ENCODE measurements around the gene MVB12B. TPM values are rescaled to one million over a fixed set of nuclear protein-coding genes. Genes with fewer than 3 reads are reported as not detected.

MVB12B gene
- total RNA-seq, 6 experiments from 2014 or later = 7.2 to 16.2 (median 9.1) TPM

GRCh38 chr9:126478216-126478981 is 151.8 kb downstream of the MVB12B start:
- intact Hi-C loops (cut with DNase I) = no loop called here
- 96% methylated on average over 4 of the region's 8 CpGs for WGBS (ENCODE audit: insufficient coverage, low coverage, low lambda C conversion rate, missing lambda C conversion rate)
- Histone ChIP-seq H3K27ac (no peak overlapping the region), H3K36me3 (peaks cover 0 to 7% (median 1%) of the 10 kb centered on the region in 4 donors), H3K4me3 (no peak overlapping the region), H3K9me3 (no peaks in the 10 kb centered on the region), H3K27me3 (no peaks in the 10 kb centered on the region), H3K4me1 (no peaks in the 10 kb centered on the region)
- DNase-seq (peak in 1 of 3 donors; percentile 22), ATAC-seq (no peak)
- TF ChIP-seq POLR2A (IDR thresholded peaks at IDR 0.05) (no peak), CTCF (IDR thresholded peaks at IDR 0.05) (no peak)

GRCh38 chr9:126479515-126479914 is 152.9 kb downstream of the MVB12B start:
- Histone ChIP-seq H3K36me3 (peaks cover 0 to 13% (median 1%) of the 10 kb centered on the region in 4 donors), H3K27me3 (no peaks in the 10 kb centered on the region), H3K27ac (no peak overlapping the region), H3K4me1 (no peaks in the 10 kb centered on the region), H3K9me3 (no peaks in the 10 kb centered on the region), H3K4me3 (no peak overlapping the region)
- ATAC-seq (no peak), DNase-seq (no peak)
- WGBS (ENCODE audit: insufficient coverage, low coverage, low lambda C conversion rate, missing lambda C conversion rate) = 93% methylated on average over 8 of the region's 12 CpGs
- intact Hi-C loops (cut with DNase I) = no loop called here
- TF ChIP-seq CTCF (IDR thresholded peaks at IDR 0.05) = no peak

- WGBS (ENCODE audit: insufficient coverage, low coverage, low lambda C conversion rate, missing lambda C conversion rate) = 93% methylated on average over 4 of the region's 6 CpGs
- no peaks in the 10 kb centered on the region for H3K27me3 ChIP-seq
- ATAC-seq (no peak), DNase-seq (no peak)
- no peak overlapping the region for H3K4me3 ChIP-seq
- intact Hi-C loops (cut with DNase I) = loop anchor here in 1 of 2 donors (10.0 kb wide), 1 partner anchor 176 kb away; no protein-coding TSS in a partner anchor
- no peak for TF ChIP-seq CTCF (IDR thresholded peaks at IDR 0.05)
- no peak for TF ChIP-seq POLR2A (IDR thresholded peaks at IDR 0.05)
- no peaks in the 10 kb centered on the region for H3K9me3 ChIP-seq
- H3K4me1 ChIP-seq = no peaks in the 10 kb centered on the region
- H3K36me3 ChIP-seq = peaks cover 0 to 13% (median 1%) of the 10 kb centered on the region in 4 donors
- H3K27ac ChIP-seq = no peak overlapping the region
These were observed 154.2 kb downstream of the MVB12B start for GRCh38 chr9:126480813-126481212.

GRCh38 chr9:126481862-126482261 is 155.2 kb downstream of the MVB12B start:
- intact Hi-C loops (cut with DNase I) = loop anchor here in 1 of 2 donors (10.0 kb wide), 1 partner anchor 177 kb away; no protein-coding TSS in a partner anchor
- WGBS (ENCODE audit: insufficient coverage, low coverage, low lambda C conversion rate, missing lambda C conversion rate) = 95% methylated on average over 6 of the region's 13 CpGs
- Histone ChIP-seq H3K36me3 (peaks cover 0 to 13% (median 1%) of the 10 kb centered on the region in 4 donors), H3K27me3 (no peaks in the 10 kb centered on the region), H3K4me1 (no peaks in the 10 kb centered on the region), H3K4me3 (no peak overlapping the region), H3K27ac (no peak overlapping the region), H3K9me3 (no peaks in the 10 kb centered on the region)
- DNase-seq (no peak), ATAC-seq (no peak)
- no peak for TF ChIP-seq POLR2A (IDR thresholded peaks at IDR 0.05)
- TF ChIP-seq CTCF (IDR thresholded peaks at IDR 0.05) = no peak
